CD14-positive monocyte (primary cell): ENCODE results near the gene TBC1D7. TPM values are rescaled to one million over a fixed set of nuclear protein-coding genes. Genes with fewer than 3 reads are reported as not detected.

Experiments used
- DNase-seq, 3 donors: peaks; one replicate each; pipeline ENCODE4 v3.0.0-alpha.2; 2011 to 2022
- H2AFZ ChIP-seq: 2 replicates; pipeline ENCODE4 v1.6.0; 2012; ENCODE audit warnings: mild to moderate bottlenecking, low read depth, low read length, inconsistent platforms; ENCODE audit not compliant: insufficient read depth, poor library complexity, severe bottlenecking
- H3K27ac ChIP-seq, 2 donors: 1 replicate in 1 of 2; 2 replicates in 1 of 2; pipeline ENCODE4 v1.5.1; 2012 to 2013; ENCODE audit warnings: low read length in 2 of 2, control low read depth in 1 of 2, inconsistent platforms in 1 of 2, low read depth in 1 of 2, mild to moderate bottlenecking in 1 of 2
- H3K27me3 ChIP-seq, 2 donors: one replicate each; pipeline versions ENCODE4 v1.6.0 to v1.6.1; 2011 to 2013; ENCODE audit warnings: low read length in 2 of 2; ENCODE audit not compliant: control insufficient read depth in 2 of 2, insufficient read depth in 2 of 2
- H3K36me3 ChIP-seq, 2 donors: replicated peaks in 1 of 2; 1 replicate in 1 of 2; 2 replicates in 1 of 2; pipeline versions ENCODE4 v1.5.1 to v1.6.1; 2012 to 2013; ENCODE audit warnings: low read length in 2 of 2, control low read depth in 1 of 2, inconsistent platforms in 1 of 2, mild to moderate bottlenecking in 1 of 2; ENCODE audit not compliant: insufficient read depth in 2 of 2, control insufficient read depth in 1 of 2
- H3K4me1 ChIP-seq, 2 donors: 1 replicate in 1 of 2; 2 replicates in 1 of 2; pipeline versions ENCODE4 v1.5.1 to v1.6.1; 2012 to 2013; ENCODE audit warnings: low read length in 2 of 2, control low read depth in 1 of 2, inconsistent platforms in 1 of 2, mild to moderate bottlenecking in 1 of 2, moderate library complexity in 1 of 2; ENCODE audit not compliant: insufficient read depth in 2 of 2, control insufficient read depth in 1 of 2
- H3K4me2 ChIP-seq: replicated peaks from 2 replicates; pipeline ENCODE3; 2012; ENCODE audit warnings: low read length, moderate library complexity, mild to moderate bottlenecking; ENCODE audit not compliant: poor library complexity, severe bottlenecking; ENCODE audit errors: extremely low read depth
- H3K4me3 ChIP-seq, 3 experiments: fragments of 200-600 bp in 1 of 3; sonication (generic) in 1 of 3; replicated peaks in 1 of 3; 1 replicate in 2 of 3; 2 replicates in 1 of 3; pipeline ENCODE4 v1.5.1; 2011 to 2013; ENCODE audit warnings: low read length in 3 of 3, mild to moderate bottlenecking in 3 of 3, control low read depth in 2 of 3, low read depth in 2 of 3, inconsistent platforms in 1 of 3, moderate library complexity in 1 of 3
- H3K79me2 ChIP-seq: 2 replicates; pipeline ENCODE4 v1.6.0; 2012; ENCODE audit warnings: mild to moderate bottlenecking, control low read depth, inconsistent platforms, low read length, moderate library complexity; ENCODE audit not compliant: insufficient read depth
- H3K9ac ChIP-seq: 2 replicates; pipeline ENCODE4 v1.6.0; 2017; ENCODE audit warnings: low read length, mild to moderate bottlenecking; ENCODE audit not compliant: insufficient read depth, poor library complexity, severe bottlenecking
- H3K9me3 ChIP-seq, 2 donors: replicated peaks in 1 of 2; 1 replicate in 1 of 2; 2 replicates in 1 of 2; pipeline versions ENCODE4 v1.5.1 to v1.6.1; 2012 to 2013; ENCODE audit warnings: low read length in 2 of 2, control low read depth in 1 of 2; ENCODE audit not compliant: control insufficient read depth in 1 of 2, insufficient read depth in 1 of 2
- H4K20me1 ChIP-seq: 2 replicates; pipeline ENCODE4 v1.6.0; 2012; ENCODE audit warnings: mild to moderate bottlenecking, low read length, control low read depth, moderate library complexity; ENCODE audit not compliant: insufficient read depth
- H3K27ac Mint-ChIP-seq, 7 donors: one replicate each; pipeline ENCODE4 v1.8.0; 2020; ENCODE audit warnings: mild to moderate bottlenecking in 7 of 7, mixed read lengths in 7 of 7, moderate library complexity in 6 of 7, inconsistent platforms in 2 of 7
- H3K27me3 Mint-ChIP-seq, 3 donors: one replicate each; pipeline ENCODE4 v1.8.0; 2021 to 2022; ENCODE audit warnings: low read depth in 3 of 3, mild to moderate bottlenecking in 3 of 3, mixed read lengths in 3 of 3, moderate library complexity in 3 of 3, inconsistent platforms in 1 of 3
- H3K36me3 Mint-ChIP-seq, 2 donors: one replicate each; pipeline ENCODE4 v1.8.0; 2020; ENCODE audit warnings: mixed read lengths in 2 of 2, inconsistent platforms in 1 of 2, mild to moderate bottlenecking in 1 of 2
- H3K4me1 Mint-ChIP-seq: one replicate; pipeline ENCODE4 v1.8.0; 2020; ENCODE audit warnings: mild to moderate bottlenecking, mixed read lengths
- H3K4me3 Mint-ChIP-seq, 2 donors: one replicate each; pipeline ENCODE4 v1.8.0; 2020; ENCODE audit warnings: mild to moderate bottlenecking in 2 of 2, mixed read lengths in 2 of 2, moderate library complexity in 1 of 2
- H3K9me3 Mint-ChIP-seq, 7 donors: one replicate each; pipeline ENCODE4 v1.8.0; 2020 to 2022; ENCODE audit warnings: mixed read lengths in 7 of 7, mild to moderate bottlenecking in 6 of 7, moderate library complexity in 6 of 7, inconsistent platforms in 2 of 7
- WGBS: methylation state at CpG from one replicate; pipeline ENCODE4 v1.1.5; 2013; ENCODE audit warnings: missing lambda C conversion rate; ENCODE audit not compliant: insufficient coverage; 5-methylcytosine and 5-hydroxymethylcytosine counted together
- intact Hi-C, 2 donors: fragments of 100-400 bp; cut with micrococcal nuclease; formaldehyde crosslinking; loops; one replicate each; pipeline versions ENCODE4 v1.15.0 to v1.15.1; 2023
- polyA plus RNA-seq, 3 donors: library from polyadenylated mRNA; depleted of rRNA in 1 of 3; unstranded in 2 of 3; stranded (reverse) in 1 of 3; fragments of 300-500 nt in 2 of 3; fragments of >200 nt in 1 of 3; fragmentation: Illumina TruSeq in 2 of 3; gene quantifications; 1 replicate in 2 of 3; 2 replicates in 1 of 3; pipeline ENCODE4 v1.2.3, GENCODE V29; 2012 to 2021
- TF ChIP-seq, protein P1 (sequence below): fragments of 200-600 bp; IDR thresholded peaks from one replicate; pipeline ENCODE4 v1.8.0; 2022; ENCODE audit warnings: antibody characterized with exemption, mild to moderate bottlenecking

TBC1D7 gene
- polyA plus RNA-seq, 3 donors: 12.2 to 34.3 (median 34.3) TPM

DNA sequence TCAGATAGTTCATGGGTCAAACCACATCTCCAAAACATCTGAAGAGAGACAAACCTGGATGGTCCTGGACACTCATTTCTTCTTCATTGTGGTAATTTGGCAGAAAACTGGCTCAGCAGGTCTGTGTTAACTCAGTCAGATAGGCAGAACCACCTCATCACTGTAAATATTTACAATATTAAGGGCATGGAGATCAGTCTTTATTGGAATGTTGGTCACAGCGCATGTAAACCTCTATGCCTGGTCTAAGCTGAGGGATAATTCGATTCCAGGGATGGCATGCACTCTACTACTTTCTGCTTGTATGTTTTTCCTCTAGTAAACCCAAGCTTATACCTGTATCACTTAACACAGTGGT is 4.0 kb upstream of the TBC1D7 start:
- no peak overlapping the region for H3K9ac ChIP-seq
- Mint-ChIP-seq H3K4me1 (peaks cover 24% of the 10 kb centered on the region), H3K27ac (no peak overlapping the region), H3K36me3 (peaks cover 0 to 3% of the 10 kb centered on the region in 2 donors), H3K4me3 (no peak overlapping the region), H3K27me3 (peaks cover 0 to 1% (median 0%) of the 10 kb centered on the region in 3 donors), H3K9me3 (no peaks in the 10 kb centered on the region)
- H3K4me2 ChIP-seq: no peak overlapping the region
- 67% methylated on average over 1 of the region's 2 CpGs for WGBS
- peaks cover 10% of the 10 kb centered on the region for H3K79me2 ChIP-seq
- DNase-seq: no peak
- no peaks in the 10 kb centered on the region for H4K20me1 ChIP-seq
- no peak overlapping the region for H3K4me3 ChIP-seq
- H3K4me1 ChIP-seq: peaks cover 14 to 24% of the 10 kb centered on the region in 2 donors
- no peaks in the 10 kb centered on the region for H3K36me3 ChIP-seq
- H3K27me3 ChIP-seq: no peaks in the 10 kb centered on the region
- intact Hi-C loops: loop anchor here (5.0 to 10.0 kb wide), 4 partner anchors 122 to 418 kb away; partner anchors contain the start of gene NOL7 (in 1 of the 2)
- H3K9me3 ChIP-seq: no peaks in the 10 kb centered on the region
- TF ChIP-seq, protein P1, sequence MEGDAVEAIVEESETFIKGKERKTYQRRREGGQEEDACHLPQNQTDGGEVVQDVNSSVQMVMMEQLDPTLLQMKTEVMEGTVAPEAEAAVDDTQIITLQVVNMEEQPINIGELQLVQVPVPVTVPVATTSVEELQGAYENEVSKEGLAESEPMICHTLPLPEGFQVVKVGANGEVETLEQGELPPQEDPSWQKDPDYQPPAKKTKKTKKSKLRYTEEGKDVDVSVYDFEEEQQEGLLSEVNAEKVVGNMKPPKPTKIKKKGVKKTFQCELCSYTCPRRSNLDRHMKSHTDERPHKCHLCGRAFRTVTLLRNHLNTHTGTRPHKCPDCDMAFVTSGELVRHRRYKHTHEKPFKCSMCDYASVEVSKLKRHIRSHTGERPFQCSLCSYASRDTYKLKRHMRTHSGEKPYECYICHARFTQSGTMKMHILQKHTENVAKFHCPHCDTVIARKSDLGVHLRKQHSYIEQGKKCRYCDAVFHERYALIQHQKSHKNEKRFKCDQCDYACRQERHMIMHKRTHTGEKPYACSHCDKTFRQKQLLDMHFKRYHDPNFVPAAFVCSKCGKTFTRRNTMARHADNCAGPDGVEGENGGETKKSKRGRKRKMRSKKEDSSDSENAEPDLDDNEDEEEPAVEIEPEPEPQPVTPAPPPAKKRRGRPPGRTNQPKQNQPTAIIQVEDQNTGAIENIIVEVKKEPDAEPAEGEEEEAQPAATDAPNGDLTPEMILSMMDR: no peak
- H2AFZ ChIP-seq: no peak overlapping the region
- H3K27ac ChIP-seq: no peak overlapping the region

DNA sequence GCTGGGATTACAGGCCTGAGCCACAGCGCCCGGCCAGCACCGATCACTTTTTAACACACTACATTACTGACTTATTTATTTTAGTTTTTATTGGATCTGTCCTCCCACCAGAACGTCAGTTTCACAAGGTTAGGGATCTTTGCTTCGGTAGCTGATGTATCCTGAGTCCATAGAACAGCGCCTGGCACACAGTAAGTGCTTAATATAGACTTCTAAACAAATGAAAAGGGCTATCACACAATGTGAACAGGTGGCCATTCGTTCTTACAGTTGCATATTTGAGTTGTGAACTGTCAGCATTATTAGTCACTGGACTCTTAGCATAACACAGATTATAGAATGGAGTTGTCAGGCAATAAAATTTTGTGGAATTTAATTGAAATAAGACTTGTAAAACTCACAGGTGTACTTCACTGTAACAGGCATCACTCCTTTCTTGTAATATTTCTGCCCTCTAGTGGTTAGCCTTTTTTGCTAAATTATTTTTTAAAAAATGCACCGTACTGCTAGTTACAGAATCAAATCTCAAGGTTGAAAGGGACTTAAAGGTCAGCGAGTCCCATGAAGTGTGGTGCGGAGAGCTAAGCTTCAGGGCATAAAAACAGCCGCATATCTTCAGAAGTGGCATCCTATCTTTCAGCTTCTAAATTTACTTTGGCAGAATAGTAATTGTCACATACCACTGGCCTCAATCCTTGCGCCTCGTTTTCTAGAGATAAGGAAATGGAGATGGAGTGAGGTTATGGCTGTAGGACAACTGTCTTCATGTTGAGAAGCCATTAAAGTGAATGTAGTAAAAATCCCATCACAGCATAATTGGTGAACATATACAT is 3.4 kb upstream of the TBC1D7 start:
- no peak overlapping the region for H2AFZ ChIP-seq
- no peak overlapping the region for H3K27ac ChIP-seq
- no peaks in the 10 kb centered on the region for H3K27me3 ChIP-seq
- peak in 2 of 3 donors; percentile 23 to 44 for DNase-seq
- no peak overlapping the region for H3K9ac ChIP-seq
- H3K36me3 Mint-ChIP-seq: peaks cover 0 to 3% of the 10 kb centered on the region in 2 donors
- H3K9me3 ChIP-seq: no peaks in the 10 kb centered on the region
- no peak overlapping the region for H3K4me3 Mint-ChIP-seq
- no peak overlapping the region for H3K27ac Mint-ChIP-seq
- peaks cover 8 to 20% of the 10 kb centered on the region in 2 donors for H3K4me1 ChIP-seq
- H3K79me2 ChIP-seq: peaks cover 10% of the 10 kb centered on the region
- no peak overlapping the region for H3K4me3 ChIP-seq
- no peaks in the 10 kb centered on the region for H3K36me3 ChIP-seq
- H3K27me3 Mint-ChIP-seq: peaks cover 0 to 1% (median 0%) of the 10 kb centered on the region in 3 donors
- peaks cover 24% of the 10 kb centered on the region for H3K4me1 Mint-ChIP-seq
- TF ChIP-seq, protein P1: peak; percentile 76
- WGBS: 19% methylated on average over 3 of the region's 13 CpGs
- H4K20me1 ChIP-seq: no peaks in the 10 kb centered on the region
- intact Hi-C loops: loop anchor here (2.0 to 10.0 kb wide), 5 partner anchors 123 to 417 kb away; partner anchors contain the start of gene NOL7 (in 1 of the 2)
- H3K9me3 Mint-ChIP-seq: no peaks in the 10 kb centered on the region
- H3K4me2 ChIP-seq: no peak overlapping the region
